Forelimb muscle (tissue), 1 donor: ENCODE results near the gene CFAP20DC. TPM values are rescaled to one million over a fixed set of nuclear protein-coding genes. Genes with fewer than 3 reads are reported as not detected.
"Not testable (repeated sequence)": the region's sequence is repeated elsewhere in the genome, so short reads cannot be mapped to it uniquely, and the experiment has no call there.

Experiments used
- DNase-seq: peaks from one replicate; pipeline ENCODE4 v3.0.0-alpha.2; 2013; ENCODE audit warnings: low read depth
- polyA plus RNA-seq: library from polyadenylated mRNA; unstranded; fragments of 120-200 nt; gene quantifications from one replicate; pipeline ENCODE4 v1.2.1, GENCODE V29; 2013; ENCODE audit not compliant: insufficient read length

Gene CFAP20DC
- polyA plus RNA-seq = 1.6 TPM

DNA sequence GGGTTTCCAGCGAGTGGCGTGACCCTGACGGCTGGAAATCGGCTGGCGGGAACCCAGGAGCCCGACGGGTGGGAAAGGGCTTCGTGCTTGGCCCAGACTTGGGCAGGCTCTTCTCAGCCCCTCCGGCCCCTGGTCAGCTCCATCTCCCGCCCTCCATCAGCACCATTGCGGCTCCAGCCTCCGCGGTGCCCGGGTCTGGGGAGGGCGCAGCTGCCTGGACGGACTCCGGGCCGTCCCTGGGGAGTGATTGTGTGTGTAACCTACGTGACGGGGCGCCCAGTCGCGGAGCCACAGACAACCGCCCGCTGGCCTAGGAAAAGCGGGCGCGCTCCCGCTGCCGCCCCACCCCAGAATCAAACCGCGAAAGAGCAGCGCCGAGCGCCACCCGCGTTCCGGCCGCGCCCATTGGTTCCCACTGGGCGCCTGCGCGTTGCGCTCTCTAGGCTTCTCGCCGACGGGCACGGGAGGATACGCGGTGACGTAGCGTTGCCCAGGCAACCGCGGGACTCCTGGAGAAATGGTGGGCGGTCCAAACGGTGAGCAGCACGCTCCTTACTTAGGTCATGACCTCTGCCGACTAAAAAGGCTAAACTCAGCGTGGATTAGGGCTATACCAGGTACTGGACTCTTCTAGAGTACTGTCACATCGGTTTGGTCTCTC is at the start of gene CFAP20DC:
TSS of gene CFAP20DC (minus strand) at position 355 of the 661 bp plus-strand sequence. CDS start 394 bp downstream, outside the sequence.
- DNase-seq = peak; percentile 86

DNA sequence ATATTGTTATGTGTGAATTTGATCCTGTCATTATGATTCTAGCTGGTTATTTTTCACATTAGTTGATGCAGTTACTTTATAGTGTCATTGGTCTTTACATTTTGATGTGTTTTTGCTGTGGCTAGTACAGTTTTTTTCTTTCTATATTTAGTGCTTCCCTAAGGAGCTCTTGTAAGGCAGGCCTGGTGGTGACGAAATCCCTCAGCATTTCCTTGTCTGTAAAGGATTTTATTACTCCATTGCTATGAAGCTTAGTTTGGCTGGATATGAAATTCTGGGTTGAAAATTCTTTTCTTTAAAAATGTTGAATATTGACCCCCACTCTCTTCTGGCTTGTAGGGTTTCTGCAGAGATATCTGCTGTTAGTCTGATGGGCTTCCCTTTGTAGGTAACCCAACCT is 48.7 kb upstream of the CFAP20DC start:
- DNase-seq = not testable (repeated sequence)

DNA sequence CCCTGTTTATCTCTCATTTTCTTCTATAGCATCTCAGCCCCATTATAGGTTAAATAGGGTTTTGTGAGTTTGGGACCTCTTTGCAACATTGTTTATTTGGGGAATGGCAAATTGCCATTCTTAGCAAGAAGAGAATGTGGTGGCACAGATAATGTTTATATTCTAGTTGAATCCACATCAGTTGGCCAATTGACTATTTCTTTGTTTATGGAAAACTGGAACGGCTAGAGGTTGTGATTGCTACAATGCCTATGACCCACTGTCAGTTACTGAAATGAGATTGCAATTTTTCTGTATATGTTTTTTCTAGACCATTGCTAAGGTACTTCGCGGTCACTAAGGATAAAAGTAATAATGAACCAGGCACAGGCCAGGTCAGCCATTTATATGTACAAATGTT is 44.6 kb upstream of the CFAP20DC start:
- DNase-seq = no peak

DNA sequence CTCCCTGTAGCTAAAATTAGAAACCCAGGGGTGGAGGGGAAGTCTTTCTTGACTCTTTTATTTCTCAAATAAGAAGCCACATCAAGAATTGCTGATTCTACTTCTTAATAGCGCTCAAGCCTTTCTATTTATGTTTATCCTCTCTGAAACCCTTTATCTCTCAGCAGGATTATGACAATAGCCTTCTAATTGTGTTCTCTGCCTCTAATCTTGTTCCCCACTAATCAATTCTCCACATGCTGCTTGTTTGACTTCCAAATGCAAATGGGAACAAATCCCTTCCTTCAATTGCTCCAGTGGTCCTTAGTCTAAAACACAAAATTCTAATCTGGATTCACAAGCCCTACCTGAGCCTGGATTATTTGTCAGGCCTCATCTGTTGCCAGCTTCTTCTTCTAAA is 43.7 kb upstream of the CFAP20DC start:
- DNase-seq = no peak

DNA sequence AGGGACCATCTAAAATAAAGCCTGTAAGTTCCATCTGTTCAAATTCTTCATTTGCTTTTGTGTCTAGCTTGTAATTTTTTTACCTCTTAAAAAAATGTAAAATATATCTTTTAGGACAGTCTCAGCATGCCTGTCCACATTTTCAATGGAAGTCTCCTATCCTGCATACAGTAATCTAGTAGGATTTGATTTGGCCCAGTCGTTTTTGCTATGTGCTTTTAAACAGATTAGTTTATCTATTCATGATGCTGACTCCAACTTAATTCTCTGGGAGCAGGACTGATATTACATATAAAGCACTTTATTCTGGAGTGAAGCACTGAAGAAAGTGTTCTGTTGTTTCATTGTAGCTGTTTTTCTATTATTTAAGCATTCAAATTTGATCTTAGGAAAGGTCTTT is 38.9 kb upstream of the CFAP20DC start:
- no peak for DNase-seq

DNA sequence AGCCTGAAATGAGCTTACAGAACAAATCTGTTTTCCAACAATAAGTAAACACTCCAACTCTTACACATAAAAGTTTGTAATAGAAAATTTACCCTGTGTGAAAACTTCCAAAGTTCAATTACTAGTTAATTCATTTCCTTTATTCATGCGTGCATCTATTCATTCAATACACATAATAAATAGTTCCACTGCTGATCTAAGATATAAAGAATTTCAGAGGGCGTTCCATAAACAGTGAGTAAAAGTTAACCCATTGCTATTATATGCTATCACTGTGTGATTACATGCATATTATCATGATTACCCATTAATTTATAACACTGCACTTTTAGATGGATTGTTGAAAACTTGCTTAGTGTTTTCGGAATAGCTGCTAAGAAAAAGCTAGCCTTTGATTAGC is 36.2 kb upstream of the CFAP20DC start:
- no peak for DNase-seq

DNA sequence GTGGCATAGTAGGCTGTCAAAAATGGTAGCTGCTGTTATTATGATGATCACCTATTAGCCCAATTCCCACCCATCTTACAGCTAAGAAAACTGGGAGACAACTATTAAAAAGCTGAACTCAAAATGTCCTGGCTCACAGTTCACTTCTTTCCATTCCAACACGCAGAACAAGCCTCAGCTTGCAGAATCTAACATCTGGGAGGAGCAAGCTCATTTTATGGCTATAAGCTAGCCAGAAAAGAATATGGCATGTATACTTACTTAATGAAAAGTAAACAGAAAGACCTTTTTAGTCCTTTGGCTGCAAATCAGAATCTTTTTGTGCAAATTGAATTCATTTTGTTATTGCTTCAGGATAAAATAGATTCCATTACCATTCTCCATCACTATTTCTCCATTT is 34.8 kb upstream of the CFAP20DC start:
- DNase-seq = peak; percentile 28

DNA sequence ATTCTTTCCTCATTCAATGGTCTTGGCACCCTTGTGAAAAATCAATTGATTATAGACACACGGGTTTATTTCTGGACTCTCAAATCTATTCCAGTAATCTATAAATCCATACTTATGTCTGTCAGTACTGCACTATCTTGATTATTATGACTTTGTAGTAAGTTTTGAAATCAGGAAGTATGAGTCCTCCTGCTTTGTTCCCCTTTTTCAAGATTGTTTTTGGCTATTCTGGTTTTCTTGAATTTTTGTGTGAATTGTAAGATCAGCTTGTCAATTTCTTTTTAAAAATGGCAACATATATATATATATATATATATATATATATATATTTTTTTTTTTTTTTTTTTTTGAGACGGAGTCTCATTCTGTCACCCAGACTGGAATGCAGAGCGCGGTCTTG is 32.3 kb upstream of the CFAP20DC start:
- DNase-seq = no peak

DNA sequence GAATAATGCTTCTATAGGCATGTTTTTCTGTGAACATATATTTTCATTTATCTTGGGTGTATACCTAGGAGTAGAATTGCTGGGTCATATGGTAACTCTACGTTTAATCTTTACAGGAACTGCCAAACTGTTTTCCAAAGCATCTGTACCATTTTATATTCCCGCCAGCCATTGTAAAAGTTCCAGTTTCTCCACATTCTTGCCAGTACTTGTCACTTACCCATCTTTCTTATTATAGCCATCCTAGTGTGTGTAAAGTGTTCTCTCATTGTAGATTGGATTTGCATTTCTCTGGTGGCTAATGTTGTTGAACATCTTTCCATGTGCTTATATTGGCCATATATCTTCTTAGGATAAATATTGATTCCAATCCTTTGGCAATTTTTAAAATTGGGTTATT is 31.2 kb upstream of the CFAP20DC start:
- DNase-seq = no peak

DNA sequence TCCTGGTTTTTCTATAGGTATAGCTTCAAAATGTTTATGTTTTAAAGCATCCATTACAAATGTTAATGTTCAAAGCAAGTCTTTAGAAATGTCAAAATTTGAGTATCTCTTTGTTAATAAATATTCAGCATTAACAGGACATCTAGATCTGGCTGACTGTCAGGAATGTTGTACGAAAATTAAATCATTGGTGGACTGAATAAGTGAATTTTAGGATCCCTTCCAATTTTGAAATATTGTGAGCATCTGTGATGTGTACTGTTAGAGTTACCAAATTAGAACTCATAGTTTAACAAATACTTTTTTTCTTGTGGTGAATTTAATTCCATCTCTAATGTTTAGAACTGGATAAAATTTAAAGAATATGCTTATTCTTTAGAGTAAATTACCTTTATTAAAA is 30.1 kb upstream of the CFAP20DC start:
- no peak for DNase-seq

DNA sequence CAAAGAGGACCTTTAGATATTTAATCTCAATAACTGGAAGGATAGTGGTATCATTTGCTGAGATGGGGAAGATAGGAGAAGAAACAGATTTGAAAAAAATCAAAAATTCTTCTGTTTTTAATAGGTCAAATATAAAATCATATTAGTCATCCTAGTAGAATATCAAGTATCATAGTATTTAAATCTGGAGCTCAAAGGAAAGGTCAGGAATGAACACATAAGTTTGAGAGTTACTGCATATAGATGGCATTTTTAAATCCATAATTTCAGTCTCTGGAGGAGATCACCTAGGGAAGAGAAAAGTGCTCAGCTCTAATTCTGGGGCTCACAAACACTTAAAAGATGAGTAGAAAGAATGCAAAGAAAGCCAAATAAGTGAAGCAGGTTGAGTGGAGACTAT is 24.9 kb upstream of the CFAP20DC start:
- no peak for DNase-seq

DNA sequence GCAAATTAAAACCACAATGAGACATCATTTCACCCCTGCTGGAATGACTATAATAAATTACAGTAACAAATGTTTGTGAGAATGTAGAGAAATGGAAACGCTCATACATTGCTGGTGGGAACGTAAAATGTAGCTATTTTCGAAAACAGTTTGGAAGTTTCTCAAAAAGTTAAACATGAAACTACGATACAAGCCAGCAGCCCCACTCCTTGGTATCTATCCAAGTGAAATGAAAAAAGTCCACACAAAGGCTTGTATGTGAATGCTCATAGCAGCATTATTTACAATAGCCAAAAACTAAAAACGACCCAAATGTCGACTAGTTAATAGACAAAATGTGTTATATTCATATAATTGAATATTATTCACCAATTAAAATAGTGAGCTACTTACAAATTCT is 22.9 kb upstream of the CFAP20DC start:
- DNase-seq = peak; percentile 32

DNA sequence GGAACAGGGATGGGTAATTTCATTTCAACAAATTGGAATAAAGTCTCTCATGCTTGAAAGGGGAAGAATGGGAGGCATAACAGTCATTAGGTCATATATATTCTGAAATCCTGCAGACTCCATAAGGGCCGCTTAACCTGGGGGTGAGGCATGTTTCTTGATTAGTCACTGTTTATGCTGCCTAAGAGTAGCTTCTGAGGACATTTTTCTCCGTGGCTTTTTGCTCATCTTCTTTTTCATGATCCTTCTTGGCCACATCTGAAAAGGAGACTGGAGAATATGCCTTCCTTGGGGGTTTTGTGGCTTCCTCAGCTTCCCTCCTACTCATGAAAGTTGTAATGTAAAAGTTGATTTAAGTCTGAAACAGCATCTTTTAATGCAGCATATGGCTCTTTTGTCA is 20.0 kb upstream of the CFAP20DC start:
- no peak for DNase-seq

DNA sequence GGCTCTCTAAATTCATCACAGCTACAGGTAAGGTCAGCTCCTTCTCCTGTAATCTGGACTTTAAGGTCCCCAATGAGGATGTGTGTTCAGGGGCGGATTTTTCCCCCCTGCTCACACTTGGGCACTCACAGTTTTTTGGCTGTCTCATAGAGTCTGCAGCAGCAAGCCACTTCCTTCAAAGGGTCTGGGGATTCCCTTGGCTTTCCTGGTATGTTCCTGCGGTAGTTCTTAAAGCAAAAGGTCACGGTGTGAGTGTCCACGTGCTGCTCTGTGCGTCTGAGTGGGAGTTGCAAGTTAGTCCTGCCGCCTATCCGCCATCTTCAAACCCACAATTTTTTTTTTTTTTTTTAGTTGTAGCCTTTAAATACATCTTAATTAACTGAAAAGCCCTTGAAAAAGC is 15.4 kb upstream of the CFAP20DC start:
- DNase-seq = no peak

DNA sequence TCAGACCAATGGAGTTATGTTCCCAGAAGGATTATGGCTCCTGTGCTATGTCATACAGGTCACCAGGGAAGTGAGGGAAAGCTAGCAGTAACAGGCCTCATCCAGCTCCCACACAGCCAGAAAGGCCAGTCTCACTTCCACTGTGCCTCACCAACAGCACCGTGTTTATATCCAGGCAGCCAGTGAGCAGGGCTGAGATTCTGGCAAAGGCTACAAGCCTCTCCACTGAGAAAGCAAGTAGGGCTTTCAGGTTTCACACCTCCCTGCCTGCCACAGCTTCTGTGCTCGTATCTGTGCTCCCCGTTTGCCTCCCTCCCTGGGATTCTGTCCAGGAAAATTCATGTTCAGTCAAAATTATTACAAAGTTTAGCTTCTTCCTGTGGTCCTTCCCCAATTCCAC is 14.9 kb upstream of the CFAP20DC start:
- no peak for DNase-seq

DNA sequence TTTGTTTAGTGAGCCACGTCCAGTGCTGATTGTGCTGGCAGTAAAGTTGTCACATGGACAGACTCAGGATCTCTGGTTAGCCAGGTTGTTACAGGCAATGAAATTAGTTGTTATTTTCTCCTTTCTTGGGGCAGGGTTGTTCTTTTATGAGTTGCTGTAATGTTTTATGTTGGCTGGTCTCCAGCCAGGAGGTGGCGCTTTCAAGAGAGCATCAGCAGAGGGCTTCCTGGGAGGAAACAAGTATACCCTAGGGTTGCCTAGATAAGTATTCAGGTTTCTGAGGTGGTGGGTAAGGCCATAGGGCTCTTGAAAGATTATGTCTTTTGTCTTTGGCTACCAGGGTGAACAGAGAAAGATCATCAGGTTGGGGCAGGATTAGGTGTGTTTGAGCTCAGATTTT is 14.5 kb upstream of the CFAP20DC start:
- no peak for DNase-seq

DNA sequence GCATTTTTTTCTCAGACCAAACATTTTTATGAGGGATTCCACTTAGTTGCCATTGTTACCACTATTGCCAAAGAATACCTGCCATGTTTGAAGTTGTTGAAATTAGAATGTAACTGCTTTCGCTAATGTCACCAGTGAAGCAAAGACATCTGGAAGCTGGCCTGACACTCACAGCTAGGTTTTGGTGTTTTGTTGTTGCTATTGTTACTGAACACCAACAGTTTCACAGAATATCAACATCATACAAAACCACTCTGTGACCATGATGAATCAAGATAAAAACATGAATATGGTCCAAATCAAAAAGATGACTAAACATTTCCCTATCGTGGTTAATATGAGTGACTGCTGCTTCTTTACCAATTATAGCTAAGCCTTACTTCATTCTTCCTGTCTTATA is 6.9 kb upstream of the CFAP20DC start:
- DNase-seq = no peak

DNA sequence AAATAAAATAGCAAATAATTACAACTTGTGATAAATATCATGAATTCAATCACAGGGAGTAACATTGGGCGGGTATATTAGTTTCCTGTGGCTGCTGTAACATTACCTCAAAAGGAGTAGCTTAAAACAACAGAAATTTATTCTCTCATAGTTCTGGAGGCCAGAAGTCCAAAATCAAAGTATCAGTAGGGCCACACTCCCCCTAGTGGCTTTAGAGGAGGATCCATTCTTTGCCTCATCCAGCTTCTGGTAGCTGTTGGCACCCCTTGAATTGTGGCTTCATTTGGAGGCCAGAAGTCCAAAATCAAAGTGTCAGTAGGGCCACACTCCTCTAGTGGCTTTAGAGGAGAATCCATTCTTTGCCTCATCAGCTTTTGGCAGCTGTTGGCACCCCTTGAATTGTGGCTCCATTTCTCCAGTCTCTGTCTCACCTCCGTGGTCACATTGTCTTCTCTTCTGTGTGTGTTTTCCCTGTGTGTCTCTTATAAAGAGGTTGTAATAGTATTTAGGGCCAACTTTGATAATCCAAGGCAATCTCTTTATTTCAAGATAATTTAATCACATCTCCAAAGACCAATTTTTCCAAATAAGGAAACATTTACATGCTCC is 3.1 kb upstream of the CFAP20DC start:
- DNase-seq = no peak

DNA sequence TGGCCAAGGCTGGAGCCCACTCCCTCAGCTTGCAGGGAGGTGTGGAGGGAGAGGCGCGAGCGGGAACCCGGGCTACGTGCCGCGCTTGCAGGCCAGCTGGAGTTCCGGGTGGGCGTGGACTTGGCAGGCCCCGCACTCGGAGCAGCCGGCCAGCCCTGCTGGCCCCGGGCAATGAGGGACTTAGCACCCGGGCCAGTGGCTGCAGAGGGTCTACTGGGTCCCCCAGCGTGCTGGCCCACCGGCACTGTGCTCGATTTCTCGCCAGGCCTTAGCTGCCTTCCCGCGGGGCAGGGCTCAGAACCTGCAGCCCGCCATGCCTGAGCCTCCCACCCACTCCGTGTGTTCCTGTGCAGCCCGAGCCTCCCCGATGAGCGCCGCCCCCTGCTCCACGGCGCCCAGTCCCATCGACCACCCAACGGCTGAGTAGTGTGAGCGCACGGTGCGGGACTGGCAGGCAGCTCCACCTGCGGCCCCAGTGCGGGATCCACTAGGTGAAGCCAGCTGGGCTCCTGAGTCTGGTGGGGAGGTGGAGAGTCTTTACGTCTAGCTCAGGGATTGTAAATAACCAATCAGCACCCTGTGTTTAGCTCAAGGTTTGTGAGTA is 1.1 kb upstream of the CFAP20DC start:
- DNase-seq = not testable (repeated sequence)

DNA sequence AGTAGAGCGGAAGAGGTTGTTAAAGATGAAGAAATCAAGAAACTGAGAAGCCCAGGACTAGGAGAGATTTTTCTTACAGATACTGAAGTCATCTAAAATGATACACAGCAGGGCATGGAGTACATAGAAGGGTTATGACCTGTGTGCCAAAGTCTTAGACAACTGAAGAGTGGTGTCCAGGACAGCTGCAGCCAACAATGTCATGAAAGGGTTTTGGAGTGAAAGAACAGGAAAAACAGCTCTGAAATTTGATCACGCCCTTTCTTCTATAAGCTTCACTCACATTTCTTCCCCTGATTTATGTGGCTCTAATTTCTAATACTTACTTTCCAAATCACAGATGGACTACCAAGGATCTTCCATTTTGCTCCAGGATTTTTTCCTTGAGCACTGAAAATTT is 3.0 kb downstream of the CFAP20DC start:
- no peak for DNase-seq

DNA sequence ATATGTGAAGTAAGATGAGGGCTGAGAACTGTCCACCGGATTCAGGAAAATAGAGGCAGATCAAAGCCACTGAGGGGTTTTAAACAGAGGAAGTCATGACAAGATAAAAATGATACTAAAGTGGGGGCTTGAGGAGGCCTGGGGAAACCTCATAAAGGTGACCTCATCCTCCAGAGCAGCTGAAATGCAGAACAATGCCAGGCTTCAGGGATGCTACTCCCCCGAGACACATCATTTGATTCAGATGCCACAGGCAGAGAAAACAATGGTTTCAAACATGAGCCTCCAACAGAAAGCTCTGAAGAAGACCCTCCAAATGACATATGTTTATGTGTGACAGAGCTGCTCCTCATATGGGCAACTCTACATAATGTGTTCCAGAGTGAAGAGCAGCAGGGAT is 6.4 kb downstream of the CFAP20DC start:
- no peak for DNase-seq

DNA sequence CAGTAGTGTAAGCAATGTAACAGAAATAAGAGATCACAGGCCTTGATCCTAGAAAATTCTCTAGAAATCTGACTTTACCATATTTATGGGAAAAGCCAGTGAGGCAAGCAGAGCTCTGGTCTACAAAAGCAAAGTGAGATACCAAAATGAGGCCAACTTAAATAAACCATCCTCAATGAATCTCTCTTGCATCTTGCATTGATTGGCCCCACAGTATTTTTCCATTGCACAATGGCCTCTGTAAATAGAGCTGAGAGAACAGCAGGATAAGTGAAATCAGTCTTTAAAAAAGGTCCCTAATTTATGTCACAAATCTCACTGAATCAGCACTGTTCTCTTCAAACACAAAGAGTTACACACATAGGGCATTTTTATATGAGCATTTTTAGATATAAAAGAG is 8.9 kb downstream of the CFAP20DC start:
- DNase-seq = no peak

DNA sequence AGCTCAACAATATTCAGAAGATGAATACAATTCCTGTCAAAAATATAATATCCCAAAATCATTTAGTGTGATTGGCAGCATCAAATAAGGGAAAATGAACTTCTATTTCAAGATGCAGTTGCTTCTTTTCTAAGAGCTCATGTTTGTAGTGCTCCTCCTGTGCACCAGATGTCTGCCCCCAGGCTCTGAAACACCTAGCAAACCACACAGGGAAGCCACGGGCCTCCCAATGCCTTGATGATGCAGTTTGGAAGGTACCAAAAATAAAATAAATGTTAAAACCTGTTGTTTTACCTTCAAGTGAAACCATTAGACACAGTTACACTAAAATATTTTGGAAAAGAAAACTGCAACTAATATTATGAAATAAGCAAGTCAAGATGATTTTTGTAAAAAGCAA is 22.2 kb downstream of the CFAP20DC start:
- DNase-seq = no peak
